Muscle layer of duodenum (tissue), 2 donors: ENCODE data around the gene ACAP3.

ENCODE experiments used
- H3K27ac ChIP-seq: one replicate; pipeline ENCODE4 v1.7.0; 2013; ENCODE audit warnings: mild to moderate bottlenecking, low read length
- H3K27me3 ChIP-seq: one replicate; pipeline ENCODE4 v1.7.0; 2013; ENCODE audit warnings: low read depth, mild to moderate bottlenecking, control low read depth, low read length
- H3K36me3 ChIP-seq, 2 donors: one replicate each; pipeline ENCODE4 v1.7.0; 2013; ENCODE audit warnings: low read length in 2 of 2, control low read depth in 1 of 2, mild to moderate bottlenecking in 1 of 2; ENCODE audit not compliant: insufficient read depth in 2 of 2, control insufficient read depth in 1 of 2
- H3K4me1 ChIP-seq, 2 donors: one replicate each; pipeline ENCODE4 v1.7.0; 2013; ENCODE audit warnings: low read length in 2 of 2, mild to moderate bottlenecking in 2 of 2, control low read depth in 1 of 2, moderate library complexity in 1 of 2; ENCODE audit not compliant: insufficient read depth in 2 of 2, control insufficient read depth in 1 of 2
- H3K4me3 ChIP-seq, 2 donors: one replicate each; pipeline ENCODE4 v1.7.0; 2013; ENCODE audit warnings: low read length in 2 of 2, low read depth in 1 of 2, mild to moderate bottlenecking in 1 of 2
- H3K9me3 ChIP-seq, 2 donors: one replicate each; pipeline ENCODE4 v1.7.0; 2013; ENCODE audit warnings: low read length in 2 of 2, control low read depth in 1 of 2, mild to moderate bottlenecking in 1 of 2; ENCODE audit not compliant: control insufficient read depth in 1 of 2
- donor health status: healthy.

The ACAP3 gene

DNA sequence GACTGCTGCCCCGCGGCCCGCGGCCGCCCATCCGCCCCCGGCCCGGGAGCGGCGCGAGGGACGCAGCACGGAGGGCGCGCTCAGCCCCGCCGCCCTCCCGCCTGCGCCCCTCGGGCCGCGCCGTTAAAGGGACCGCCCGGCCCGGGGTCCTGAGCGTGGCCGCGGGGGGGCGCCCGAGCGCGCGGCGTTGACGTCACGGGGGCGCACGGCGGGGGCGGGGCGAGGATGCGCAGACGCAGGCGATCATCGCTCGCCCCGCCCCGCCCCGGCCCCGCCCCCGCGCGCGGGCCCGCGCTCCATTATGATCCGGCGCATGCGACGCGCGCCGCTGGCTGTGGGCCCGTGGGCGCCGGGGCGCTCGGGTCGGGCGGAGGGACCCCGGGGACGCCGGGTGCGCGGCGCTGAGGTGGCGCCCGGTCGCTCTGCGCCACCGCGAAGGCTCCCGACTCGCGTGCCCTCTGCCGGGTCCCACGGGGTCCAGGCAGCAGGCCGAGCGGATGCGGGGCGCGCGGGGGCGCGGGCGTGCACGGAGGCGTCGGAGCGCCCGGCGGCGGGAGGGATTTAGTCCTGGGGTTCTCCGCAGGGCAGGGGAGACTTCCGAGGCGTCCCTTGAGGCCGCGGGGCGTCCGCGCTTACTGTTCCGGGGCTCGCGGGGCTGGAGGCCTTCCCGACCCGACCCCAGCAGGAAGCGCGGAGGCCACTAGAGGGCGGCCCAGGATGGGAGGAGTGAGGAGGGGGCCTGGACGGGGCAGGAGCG lies 41.7 kb upstream of the ACAP3 start, which contains the start of gene DVL1:
Gene DVL1, minus strand, starts transcription at position 163 of the 757 bp plus-strand sequence. CDS start 353 bp downstream, outside the sequence.
- Histone ChIP-seq H3K4me3 (peak within 1 kb of the TSS; percentile 61 to 73), H3K36me3 (peaks cover 0 to 8% of the 10 kb centered on the region in 2 donors), H3K9me3 (no peaks in the 10 kb centered on the region), H3K4me1 (peaks cover 9 to 72% of the 10 kb centered on the region in 2 donors), H3K27ac (peak within 1 kb of the TSS; percentile 51), H3K27me3 (peaks cover 7% of the 10 kb centered on the region)

DNA sequence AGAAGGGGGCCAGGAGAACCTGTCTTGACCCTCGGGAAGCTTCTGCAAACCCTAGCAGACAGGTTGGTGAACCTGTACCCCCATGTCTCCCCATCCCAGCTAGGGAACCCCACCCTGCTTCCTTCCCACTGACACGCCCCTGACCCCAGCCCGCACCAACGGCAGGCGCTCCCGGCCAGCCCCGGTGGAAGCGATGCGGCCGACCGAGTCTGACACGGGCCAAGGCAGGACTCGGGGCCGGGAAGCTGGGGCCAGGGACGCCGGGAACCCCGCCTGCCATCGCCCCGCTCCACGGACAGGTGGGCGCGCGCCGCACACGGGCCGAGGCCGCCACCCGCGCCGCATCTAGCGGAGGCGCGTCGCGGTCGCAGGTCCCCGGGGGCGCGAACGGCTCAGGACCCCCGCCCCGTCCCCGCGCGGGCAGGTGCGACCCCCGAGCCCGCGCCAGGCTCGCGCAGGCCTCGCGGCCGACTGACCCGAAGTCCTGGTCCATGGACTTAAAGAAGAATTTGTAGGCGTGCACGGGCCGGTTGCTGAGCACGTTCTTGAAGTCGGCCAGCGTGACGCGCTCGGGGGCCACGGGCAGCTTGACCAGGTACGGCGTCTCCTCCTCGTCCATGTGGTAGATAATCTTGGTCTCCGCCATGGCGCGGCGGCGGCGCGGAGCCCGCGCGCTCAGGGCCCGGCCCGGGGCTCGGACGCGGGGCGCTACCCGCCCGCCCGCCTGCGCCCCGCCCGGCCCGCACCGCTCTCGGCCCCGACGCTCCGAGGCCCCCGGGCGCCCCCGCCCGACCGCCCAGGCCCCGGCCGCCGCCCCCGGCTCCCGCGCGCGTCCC lies 40.9 kb upstream of the ACAP3 start:
- Histone ChIP-seq H3K27ac (peak overlapping the region; percentile 51), H3K9me3 (no peaks in the 10 kb centered on the region), H3K4me1 (peaks cover 9 to 64% of the 10 kb centered on the region in 2 donors), H3K4me3 (peak overlapping the region; percentile 61 to 73), H3K36me3 (peaks cover 0 to 4% of the 10 kb centered on the region in 2 donors), H3K27me3 (peaks cover 7% of the 10 kb centered on the region)

DNA sequence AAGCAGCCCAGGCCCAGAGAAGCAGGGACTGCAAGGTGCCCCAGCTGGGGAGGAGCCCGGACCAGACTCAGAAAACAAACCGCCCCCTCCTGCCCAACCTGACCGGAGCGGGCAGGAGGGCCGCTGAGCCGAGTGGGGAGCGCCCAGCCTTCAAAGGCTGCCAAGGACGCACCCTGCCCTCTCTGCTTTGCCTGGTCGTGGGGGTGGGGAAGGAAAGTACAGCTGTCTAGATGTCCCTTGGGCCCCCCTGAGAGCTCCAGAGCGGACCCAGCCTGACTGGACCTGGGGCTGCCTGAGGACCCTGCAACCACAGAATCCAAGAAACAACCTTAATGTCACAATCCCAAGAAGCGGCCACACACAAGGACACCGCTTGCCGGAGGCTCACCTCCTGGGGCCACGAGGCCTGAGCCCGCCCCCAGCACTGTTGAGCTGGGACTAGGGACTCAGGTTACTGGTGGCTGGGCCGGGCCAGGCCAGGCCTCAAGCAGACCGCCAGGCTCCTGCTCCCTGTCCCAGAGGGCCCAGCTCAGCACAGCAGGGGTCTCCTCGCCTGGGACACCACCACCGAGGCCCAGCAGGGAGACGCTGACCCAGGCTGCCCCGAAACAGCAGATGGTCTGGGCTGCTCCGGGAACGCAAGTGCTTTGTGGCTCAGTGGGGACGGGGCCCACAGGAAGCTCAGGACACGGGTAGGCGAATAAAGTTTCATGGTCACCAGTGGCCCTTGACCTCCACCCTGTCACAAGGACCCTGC lies 40.1 kb upstream of the ACAP3 start:
- Histone ChIP-seq H3K4me3 (peak overlapping the region; percentile 61 to 73), H3K27me3 (peaks cover 5% of the 10 kb centered on the region), H3K9me3 (no peaks in the 10 kb centered on the region), H3K4me1 (peaks cover 9 to 56% of the 10 kb centered on the region in 2 donors), H3K27ac (peak overlapping the region; percentile 51), H3K36me3 (no peaks in the 10 kb centered on the region)

DNA sequence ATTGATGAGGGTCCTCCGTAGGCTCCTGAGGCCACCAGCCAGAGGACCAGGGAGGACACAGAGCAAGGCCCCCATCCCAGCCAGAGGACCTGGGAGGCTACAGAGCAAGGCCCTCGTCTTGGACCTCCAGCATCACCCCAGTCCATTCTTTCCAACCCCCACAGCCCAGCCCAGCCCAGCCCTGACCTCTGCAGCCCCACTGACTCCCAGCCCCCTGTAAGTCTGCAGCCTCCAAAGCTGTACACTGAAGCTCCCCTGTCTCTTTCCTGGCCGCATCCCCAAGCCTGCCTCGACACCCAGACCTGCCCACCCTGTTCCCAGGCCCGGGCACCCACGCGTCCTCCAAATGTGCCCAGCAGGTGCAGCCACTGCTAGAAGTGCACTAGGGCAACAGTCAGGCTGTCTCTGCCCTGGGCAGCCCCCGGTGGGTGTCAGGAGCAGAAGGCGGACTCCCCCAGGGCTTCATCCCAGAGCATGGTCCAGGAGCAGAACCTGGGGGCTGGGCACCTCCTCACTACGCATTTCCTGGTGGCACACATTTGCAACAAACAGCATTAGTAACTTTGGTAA lies 39.4 kb upstream of the ACAP3 start:
- no peaks in the 10 kb centered on the region for H3K27me3 ChIP-seq
- H3K9me3 ChIP-seq = no peaks in the 10 kb centered on the region
- peaks cover 9 to 48% of the 10 kb centered on the region in 2 donors for H3K4me1 ChIP-seq
- H3K27ac ChIP-seq = no peak overlapping the region
- H3K4me3 ChIP-seq = peak overlapping the region; percentile 61 to 73
- H3K36me3 ChIP-seq = peaks cover 0 to 4% of the 10 kb centered on the region in 2 donors

DNA sequence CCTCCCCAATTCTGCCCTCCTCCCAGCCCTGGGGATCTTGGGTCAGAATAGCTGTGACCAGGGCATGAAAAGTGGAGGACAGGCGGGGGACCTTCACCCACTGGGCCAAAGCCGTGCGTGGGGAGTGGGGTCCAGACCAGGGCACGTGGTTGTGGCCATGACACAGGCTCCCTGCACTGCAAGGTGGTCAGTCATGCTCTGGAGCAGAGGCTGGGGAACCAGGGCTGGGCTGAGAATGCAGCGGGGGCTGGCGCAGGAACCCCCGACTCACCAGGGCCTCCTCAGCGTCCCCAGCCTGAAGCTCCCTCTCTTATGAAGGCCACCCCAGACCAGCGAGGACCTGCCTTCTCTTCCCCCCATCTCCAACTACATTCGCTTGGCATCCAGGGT lies 38.8 kb upstream of the ACAP3 start:
- Histone ChIP-seq H3K27ac (no peak overlapping the region), H3K4me1 (peaks cover 9 to 42% of the 10 kb centered on the region in 2 donors), H3K27me3 (no peaks in the 10 kb centered on the region), H3K4me3 (peak overlapping the region in 1 of 2 donors; percentile 17), H3K9me3 (no peaks in the 10 kb centered on the region), H3K36me3 (peaks cover 0 to 10% of the 10 kb centered on the region in 2 donors)

DNA sequence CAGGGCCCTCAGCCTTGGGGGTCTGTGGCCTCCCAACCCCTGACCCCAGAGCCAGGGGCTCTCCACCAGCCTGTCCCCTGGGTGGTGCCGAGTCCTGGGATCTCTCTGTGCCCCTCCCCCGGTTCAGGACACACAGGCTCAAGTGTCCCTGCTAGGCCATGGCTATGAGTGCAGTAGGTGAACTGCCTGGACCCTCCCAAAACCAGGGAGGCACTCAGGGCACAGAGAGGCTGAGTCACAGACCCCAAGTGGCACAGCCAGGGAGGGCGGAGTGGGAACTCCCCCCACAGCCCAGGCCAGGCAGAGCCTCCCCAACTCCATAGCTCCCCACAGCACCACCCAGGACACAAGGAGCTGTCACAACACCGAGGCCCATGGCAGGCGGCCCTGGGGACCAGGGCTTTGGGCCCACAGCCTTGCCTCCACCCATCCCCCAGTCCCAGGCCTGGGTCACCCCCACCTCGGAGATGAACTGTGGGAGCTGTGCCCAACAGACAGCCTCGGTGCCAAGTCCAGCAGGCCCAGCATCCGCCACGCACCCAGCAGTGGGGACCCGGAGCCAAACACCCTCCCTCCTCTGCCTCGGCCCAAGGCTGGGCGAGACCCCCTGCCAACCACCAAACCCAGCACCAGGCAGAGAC lies 38.2 kb upstream of the ACAP3 start:
- no peaks in the 10 kb centered on the region for H3K9me3 ChIP-seq
- H3K4me1 ChIP-seq = peaks cover 9 to 40% of the 10 kb centered on the region in 2 donors
- H3K36me3 ChIP-seq = peaks cover 0 to 14% of the 10 kb centered on the region in 2 donors
- peak overlapping the region in 1 of 2 donors; percentile 17 for H3K4me3 ChIP-seq
- H3K27ac ChIP-seq = no peak overlapping the region
- no peaks in the 10 kb centered on the region for H3K27me3 ChIP-seq

DNA sequence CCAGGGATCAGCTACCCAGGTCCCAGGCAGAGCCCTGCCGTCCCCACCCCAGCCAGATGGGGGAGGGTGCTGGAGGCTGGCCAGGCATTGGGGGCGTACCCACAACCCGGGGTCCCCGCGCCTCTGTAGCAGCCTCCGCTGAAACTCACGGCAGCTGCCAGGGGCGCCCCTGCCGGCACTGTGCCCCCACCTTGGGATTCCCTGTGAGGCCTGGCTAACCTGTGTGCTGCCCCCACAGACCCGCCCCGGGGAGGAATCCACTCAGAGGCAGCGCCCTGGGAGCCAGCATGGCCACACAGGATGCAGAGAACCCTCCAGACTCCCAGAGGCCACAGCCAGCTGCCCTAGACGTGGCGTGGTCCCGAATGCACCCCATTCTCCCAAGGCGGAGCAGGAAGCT lies 37.7 kb upstream of the ACAP3 start:
- H3K4me3 ChIP-seq = no peak overlapping the region
- H3K4me1 ChIP-seq = peaks cover 9 to 40% of the 10 kb centered on the region in 2 donors
- no peak overlapping the region for H3K27ac ChIP-seq

DNA sequence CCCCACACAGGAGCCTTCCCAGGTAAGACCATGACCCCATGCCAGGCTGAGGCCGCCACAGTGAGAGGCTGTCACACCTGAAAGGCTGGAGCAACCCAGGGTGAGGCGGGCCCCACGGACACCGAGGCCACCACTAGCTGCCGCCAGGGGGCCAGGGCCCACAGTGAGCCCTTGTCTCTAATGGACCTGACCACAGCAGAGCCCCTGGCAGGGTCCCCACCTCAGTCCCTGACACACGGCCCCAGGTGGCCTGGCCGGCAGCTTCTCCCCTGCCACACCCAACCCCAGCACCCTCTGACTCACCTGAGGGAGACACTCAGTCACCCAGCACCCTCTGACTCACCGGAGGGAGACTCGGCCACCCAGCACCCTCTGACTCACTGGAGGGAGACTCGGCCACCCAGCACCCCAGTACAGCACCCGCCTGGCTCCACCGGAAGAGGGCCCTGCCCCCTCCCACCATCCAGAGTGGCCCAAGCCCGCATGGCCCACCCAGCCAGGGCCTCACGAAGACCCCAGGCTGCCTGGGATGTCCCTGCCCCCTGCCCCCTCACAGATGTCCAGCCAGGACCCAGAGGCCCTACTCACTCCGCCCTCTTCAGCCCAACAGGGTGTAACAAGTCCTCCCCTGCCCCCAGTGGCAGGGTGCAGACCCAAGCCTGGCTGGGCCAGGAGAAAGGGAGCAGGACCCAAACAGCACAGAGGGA lies 37.1 kb upstream of the ACAP3 start:
- Histone ChIP-seq H3K9me3 (no peaks in the 10 kb centered on the region), H3K4me1 (peaks cover 9 to 40% of the 10 kb centered on the region in 2 donors), H3K4me3 (no peak overlapping the region), H3K27me3 (no peaks in the 10 kb centered on the region), H3K27ac (no peak overlapping the region), H3K36me3 (peaks cover 3 to 21% of the 10 kb centered on the region in 2 donors)

More for the DNA sequence above, 37.7 kb upstream of the ACAP3 start:
- no peaks in the 10 kb centered on the region for H3K9me3 ChIP-seq
- peaks cover 3 to 15% of the 10 kb centered on the region in 2 donors for H3K36me3 ChIP-seq
- no peaks in the 10 kb centered on the region for H3K27me3 ChIP-seq

DNA sequence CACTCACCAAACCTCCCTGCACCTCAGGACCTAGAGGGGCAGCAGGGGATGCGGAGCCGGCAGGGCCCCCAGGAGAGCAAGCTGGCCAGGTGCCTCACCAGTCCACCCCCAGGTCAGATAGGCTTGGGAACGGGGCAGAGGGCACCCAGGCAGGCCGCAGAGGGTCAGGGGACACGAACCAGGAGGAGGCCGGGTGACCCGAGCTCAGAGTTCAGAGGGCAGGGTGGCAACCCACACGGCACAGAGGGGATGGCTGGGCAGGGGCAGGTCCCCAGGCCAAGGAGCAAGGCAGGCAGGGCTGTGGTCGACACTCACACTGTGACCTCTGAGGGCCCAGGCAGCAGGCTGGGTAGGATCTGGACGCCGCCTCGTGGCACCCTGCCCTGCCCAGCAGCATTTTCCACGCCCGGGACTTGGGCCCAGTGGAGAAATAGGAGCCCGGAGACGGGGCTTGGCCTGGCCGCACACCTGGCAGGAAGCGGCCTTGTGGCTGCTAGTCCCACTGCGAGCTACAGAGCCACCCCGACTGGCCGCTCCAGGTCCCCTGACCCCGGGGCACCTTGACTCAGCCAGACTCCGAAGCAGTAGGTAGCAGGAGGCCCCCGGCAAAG lies 36.2 kb upstream of the ACAP3 start:
- Histone ChIP-seq H3K27ac (no peak overlapping the region), H3K27me3 (no peaks in the 10 kb centered on the region), H3K36me3 (peaks cover 3 to 28% of the 10 kb centered on the region in 2 donors), H3K4me1 (peaks cover 9 to 40% of the 10 kb centered on the region in 2 donors), H3K4me3 (no peak overlapping the region), H3K9me3 (no peaks in the 10 kb centered on the region)
